ENCODE data around the gene RNF220. TPM values are rescaled to one million over a fixed set of nuclear protein-coding genes. Genes with fewer than 3 reads are reported as not detected.

The RNF220 gene
- polyA plus RNA-seq, 1 donor from 2014 or later: 101 TPM

DNA sequence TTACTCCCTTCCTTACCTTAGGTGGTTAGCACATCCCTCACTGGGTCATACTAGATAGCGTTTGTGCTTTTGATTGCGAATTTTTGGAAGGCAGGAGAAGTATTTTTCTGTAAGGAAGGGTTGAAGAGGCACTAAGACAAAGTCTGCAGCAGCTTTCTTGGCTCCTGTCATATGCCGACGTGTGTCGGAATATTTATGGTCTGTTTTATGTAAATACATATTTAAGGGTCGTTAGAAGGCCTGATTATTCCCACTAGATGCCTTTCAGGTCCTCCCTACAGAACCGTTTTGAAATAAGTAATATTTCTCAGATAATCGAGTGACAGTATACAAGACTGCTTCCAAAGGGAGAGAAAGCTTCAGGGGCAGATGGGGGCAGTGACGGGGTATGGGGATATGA is 10.0 kb downstream of the RNF220 start:
- H3K27me3 Mint-ChIP-seq: peaks cover 31% of the 10 kb centered on the region
- H3K27ac Mint-ChIP-seq: no peak overlapping the region
- no peak overlapping the region for H3K4me3 Mint-ChIP-seq
- no peaks in the 10 kb centered on the region for H3K4me1 Mint-ChIP-seq
- no peaks in the 10 kb centered on the region for H3K36me3 Mint-ChIP-seq
- H3K9me3 Mint-ChIP-seq: peaks cover 0 to 6% (median 0%) of the 10 kb centered on the region in 3 donors

DNA sequence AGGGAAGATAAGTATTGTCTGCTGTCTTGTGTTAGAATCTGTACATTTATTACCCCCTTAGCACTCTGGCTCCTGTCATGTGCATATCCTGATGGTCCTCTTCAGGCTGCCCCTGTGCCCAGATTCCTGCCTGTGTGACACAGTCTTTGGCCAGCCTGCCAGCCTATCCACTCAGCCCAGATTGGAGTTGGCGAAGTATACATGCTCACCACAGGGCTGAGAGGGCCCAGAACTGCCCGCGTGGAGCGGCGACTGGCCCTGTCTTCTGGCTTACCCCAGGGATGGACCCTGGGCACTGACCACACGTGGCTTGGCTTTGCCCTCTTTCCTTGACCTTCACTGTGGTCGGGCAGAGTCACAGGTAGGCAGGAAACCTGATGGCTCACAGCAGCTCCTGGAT is 11.4 kb downstream of the RNF220 start:
- Mint-ChIP-seq H3K36me3 (no peaks in the 10 kb centered on the region), H3K4me1 (no peaks in the 10 kb centered on the region), H3K27ac (peak overlapping the region in 1 of 3 donors; percentile 8), H3K4me3 (peak overlapping the region in 1 of 4 donors; percentile 56), H3K27me3 (peaks cover 40% of the 10 kb centered on the region), H3K9me3 (peaks cover 0 to 6% (median 0%) of the 10 kb centered on the region in 3 donors)

GRCh38 chr1:44417351-44418021 is 12.4 kb downstream of the RNF220 start:
- no peak overlapping the region for H3K27ac Mint-ChIP-seq
- no peaks in the 10 kb centered on the region for H3K36me3 Mint-ChIP-seq
- peaks cover 0 to 6% (median 0%) of the 10 kb centered on the region in 3 donors for H3K9me3 Mint-ChIP-seq
- H3K4me3 Mint-ChIP-seq: peak overlapping the region in 1 of 4 donors; percentile 65
- H3K27me3 Mint-ChIP-seq: peaks cover 47% of the 10 kb centered on the region
- no peaks in the 10 kb centered on the region for H3K4me1 Mint-ChIP-seq

DNA sequence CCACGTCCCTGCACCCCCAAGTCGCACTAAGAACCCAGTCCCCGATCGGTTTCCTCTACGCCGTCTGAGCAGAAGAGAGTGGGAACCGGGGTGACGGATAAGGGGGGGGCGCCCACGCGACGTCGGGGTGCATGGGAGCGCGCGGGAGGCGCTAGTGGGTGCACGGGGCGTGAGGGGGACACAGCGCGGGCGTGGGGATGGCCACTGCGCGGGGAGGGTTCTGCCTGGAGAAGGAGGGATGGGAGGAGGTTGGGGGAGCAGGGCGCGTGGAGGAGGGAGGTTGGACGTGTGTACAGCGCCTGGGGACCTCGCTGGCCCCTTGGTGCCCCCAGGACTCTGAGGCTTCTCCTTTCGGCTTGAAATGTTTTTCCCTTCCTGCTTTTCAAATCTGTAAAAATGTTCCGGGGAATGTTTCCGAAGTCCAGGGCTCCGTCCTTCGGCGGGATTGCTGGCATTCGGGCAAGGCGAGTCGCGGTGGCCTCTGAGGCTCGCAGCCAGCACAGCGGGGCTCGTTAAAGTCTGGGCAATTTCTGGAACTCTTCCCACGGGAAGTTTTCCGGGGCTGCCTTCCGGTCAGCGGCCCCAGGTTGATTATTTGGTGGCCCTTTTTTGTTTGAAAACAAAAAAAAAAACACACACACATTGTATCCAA is 13.1 kb downstream of the RNF220 start:
- Mint-ChIP-seq H3K4me3 (peak overlapping the region in 1 of 4 donors; percentile 74), H3K27ac (no peak overlapping the region)

GRCh38 chr1:44419901-44420300 is 14.8 kb downstream of the RNF220 start:
- Mint-ChIP-seq H3K4me1 (peaks cover 0 to 6% (median 0%) of the 10 kb centered on the region in 3 donors), H3K4me3 (no peak overlapping the region), H3K27ac (no peak overlapping the region), H3K9me3 (peaks cover 0 to 6% (median 0%) of the 10 kb centered on the region in 3 donors), H3K27me3 (peaks cover 62% of the 10 kb centered on the region), H3K36me3 (no peaks in the 10 kb centered on the region)

More for the DNA sequence above, 13.1 kb downstream of the RNF220 start:
- Mint-ChIP-seq H3K4me1 (no peaks in the 10 kb centered on the region), H3K27me3 (peaks cover 52% of the 10 kb centered on the region), H3K9me3 (peaks cover 0 to 6% (median 0%) of the 10 kb centered on the region in 3 donors), H3K36me3 (no peaks in the 10 kb centered on the region)

- Mint-ChIP-seq H3K4me3 (no peak overlapping the region), H3K9me3 (peaks cover 0 to 6% (median 0%) of the 10 kb centered on the region in 3 donors), H3K27me3 (peaks cover 62% of the 10 kb centered on the region), H3K27ac (no peak overlapping the region), H3K36me3 (peaks cover 3% of the 10 kb centered on the region), H3K4me1 (peaks cover 0 to 6% (median 0%) of the 10 kb centered on the region in 3 donors)
Observed at GRCh38 chr1:44420535-44420934, 15.5 kb downstream of the RNF220 start.

DNA sequence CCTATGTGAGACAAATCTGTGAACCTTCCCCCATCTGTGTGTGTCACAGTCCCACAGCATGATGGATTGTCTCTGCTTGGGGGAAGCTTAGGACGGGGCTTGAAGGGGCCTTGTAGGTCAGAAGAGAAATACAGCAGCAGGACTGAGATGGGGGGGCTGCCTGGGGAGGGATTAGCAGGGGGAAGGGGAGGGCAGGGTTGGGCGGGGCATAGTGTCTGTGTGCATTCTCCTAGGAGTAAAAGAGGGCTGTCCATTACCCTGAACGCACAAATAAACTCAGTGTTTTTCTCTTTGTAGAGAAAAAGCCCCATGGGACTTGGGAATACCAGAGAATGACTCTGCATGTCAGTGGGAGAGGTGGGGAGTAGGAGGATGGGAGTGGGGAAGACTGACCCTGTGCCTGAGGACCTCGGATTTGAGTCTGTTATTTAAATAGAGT is 16.4 kb downstream of the RNF220 start:
- peaks cover 64% of the 10 kb centered on the region for H3K27me3 Mint-ChIP-seq
- H3K4me3 Mint-ChIP-seq: no peak overlapping the region
- no peak overlapping the region for H3K27ac Mint-ChIP-seq
- peaks cover 0 to 6% (median 0%) of the 10 kb centered on the region in 3 donors for H3K4me1 Mint-ChIP-seq
- peaks cover 0 to 3% (median 0%) of the 10 kb centered on the region in 3 donors for H3K9me3 Mint-ChIP-seq
- peaks cover 4% of the 10 kb centered on the region for H3K36me3 Mint-ChIP-seq

- Mint-ChIP-seq H3K27ac (no peak overlapping the region), H3K9me3 (no peaks in the 10 kb centered on the region), H3K4me1 (peaks cover 0 to 6% (median 0%) of the 10 kb centered on the region in 3 donors), H3K4me3 (no peak overlapping the region), H3K27me3 (peaks cover 62% of the 10 kb centered on the region), H3K36me3 (peaks cover 4% of the 10 kb centered on the region)
Observed at GRCh38 chr1:44422161-44422560, 17.1 kb downstream of the RNF220 start.

GRCh38 chr1:44423591-44424537 is 18.8 kb downstream of the RNF220 start:
- Mint-ChIP-seq H3K4me3 (peak overlapping the region in 2 of 4 donors; percentile 63 to 81), H3K27ac (no peak overlapping the region), H3K4me1 (peaks cover 0 to 6% (median 0%) of the 10 kb centered on the region in 3 donors), H3K36me3 (peaks cover 4% of the 10 kb centered on the region), H3K9me3 (no peaks in the 10 kb centered on the region), H3K27me3 (peaks cover 62% of the 10 kb centered on the region)

DNA sequence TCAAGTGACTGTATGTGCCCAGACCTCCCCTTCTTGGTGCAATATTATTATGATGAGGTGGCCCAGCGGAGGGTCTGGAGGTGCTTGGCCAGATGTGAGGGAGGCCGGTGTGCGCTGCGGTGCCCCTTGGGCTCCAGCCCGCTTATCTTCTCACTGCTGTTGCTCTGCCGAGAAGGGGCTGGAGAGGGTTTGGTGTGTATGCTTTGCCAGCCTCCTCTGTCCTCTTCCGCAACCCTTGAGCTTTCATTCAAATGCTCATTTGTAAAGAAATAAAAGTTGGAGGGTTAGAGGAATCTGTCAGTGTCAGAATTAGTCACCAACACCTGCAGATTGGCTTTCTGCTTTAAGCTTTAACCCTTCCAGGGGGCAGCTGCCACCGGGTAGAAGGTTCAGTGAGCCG is 19.7 kb downstream of the RNF220 start:
- peaks cover 62% of the 10 kb centered on the region for H3K27me3 Mint-ChIP-seq
- no peak overlapping the region for H3K27ac Mint-ChIP-seq
- H3K36me3 Mint-ChIP-seq: peaks cover 4% of the 10 kb centered on the region
- H3K9me3 Mint-ChIP-seq: peaks cover 0 to 4% (median 0%) of the 10 kb centered on the region in 3 donors
- H3K4me3 Mint-ChIP-seq: no peak overlapping the region
- H3K4me1 Mint-ChIP-seq: peaks cover 0 to 6% (median 0%) of the 10 kb centered on the region in 3 donors

- Mint-ChIP-seq H3K27me3 (peaks cover 57% of the 10 kb centered on the region), H3K36me3 (peaks cover 4% of the 10 kb centered on the region), H3K9me3 (peaks cover 0 to 4% (median 0%) of the 10 kb centered on the region in 3 donors), H3K4me3 (no peak overlapping the region), H3K27ac (no peak overlapping the region), H3K4me1 (peaks cover 0 to 6% (median 0%) of the 10 kb centered on the region in 3 donors)
Observed at GRCh38 chr1:44425341-44426082, 20.5 kb downstream of the RNF220 start.

GRCh38 chr1:44431861-44432260 is 26.8 kb downstream of the RNF220 start:
- H3K27ac Mint-ChIP-seq: no peak overlapping the region
- peaks cover 2% of the 10 kb centered on the region for H3K36me3 Mint-ChIP-seq
- H3K9me3 Mint-ChIP-seq: peaks cover 0 to 14% (median 0%) of the 10 kb centered on the region in 3 donors
- H3K27me3 Mint-ChIP-seq: peaks cover 29% of the 10 kb centered on the region
- no peak overlapping the region for H3K4me3 Mint-ChIP-seq
- peaks cover 0 to 7% (median 0%) of the 10 kb centered on the region in 3 donors for H3K4me1 Mint-ChIP-seq

DNA sequence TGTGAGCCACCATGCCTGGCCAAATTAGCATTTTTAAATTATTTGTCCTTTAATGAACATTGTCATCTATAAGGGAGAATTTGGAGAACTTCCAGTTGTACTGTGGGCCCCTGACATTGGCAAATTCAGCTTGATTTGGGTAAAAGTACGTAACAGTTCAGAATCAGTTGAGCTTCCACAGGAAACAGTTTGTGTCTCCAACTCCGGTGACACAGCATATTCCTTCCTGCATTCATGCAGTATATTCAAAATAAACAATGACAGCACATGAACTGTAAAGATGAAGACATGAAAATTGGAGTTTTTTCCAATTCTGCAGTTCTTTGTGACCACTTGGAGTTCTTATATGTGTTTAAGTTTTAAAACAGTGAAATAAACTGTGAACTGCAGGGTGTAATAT is 28.2 kb downstream of the RNF220 start:
- H3K4me3 Mint-ChIP-seq: no peak overlapping the region
- H3K27ac Mint-ChIP-seq: no peak overlapping the region
- H3K36me3 Mint-ChIP-seq: peaks cover 2% of the 10 kb centered on the region
- H3K4me1 Mint-ChIP-seq: peaks cover 0 to 7% (median 0%) of the 10 kb centered on the region in 3 donors
- peaks cover 28% of the 10 kb centered on the region for H3K27me3 Mint-ChIP-seq
- peaks cover 0 to 14% (median 0%) of the 10 kb centered on the region in 3 donors for H3K9me3 Mint-ChIP-seq

All from IgD-negative memory B cell (primary cell).